GM19468 (cell line): ENCODE measurements around the gene STARD13.

Source experiments
- ATAC-seq: cut with Tn5 transposase; IDR thresholded peaks from one replicate; pipeline ENCODE4 v1.9.1; 2021; ENCODE audit warnings: mild to moderate bottlenecking, moderate library complexity, moderate number of reproducible peaks; ENCODE audit not compliant: unreplicated experiment; ENCODE audit errors: extremely low read depth

The STARD13 gene

DNA sequence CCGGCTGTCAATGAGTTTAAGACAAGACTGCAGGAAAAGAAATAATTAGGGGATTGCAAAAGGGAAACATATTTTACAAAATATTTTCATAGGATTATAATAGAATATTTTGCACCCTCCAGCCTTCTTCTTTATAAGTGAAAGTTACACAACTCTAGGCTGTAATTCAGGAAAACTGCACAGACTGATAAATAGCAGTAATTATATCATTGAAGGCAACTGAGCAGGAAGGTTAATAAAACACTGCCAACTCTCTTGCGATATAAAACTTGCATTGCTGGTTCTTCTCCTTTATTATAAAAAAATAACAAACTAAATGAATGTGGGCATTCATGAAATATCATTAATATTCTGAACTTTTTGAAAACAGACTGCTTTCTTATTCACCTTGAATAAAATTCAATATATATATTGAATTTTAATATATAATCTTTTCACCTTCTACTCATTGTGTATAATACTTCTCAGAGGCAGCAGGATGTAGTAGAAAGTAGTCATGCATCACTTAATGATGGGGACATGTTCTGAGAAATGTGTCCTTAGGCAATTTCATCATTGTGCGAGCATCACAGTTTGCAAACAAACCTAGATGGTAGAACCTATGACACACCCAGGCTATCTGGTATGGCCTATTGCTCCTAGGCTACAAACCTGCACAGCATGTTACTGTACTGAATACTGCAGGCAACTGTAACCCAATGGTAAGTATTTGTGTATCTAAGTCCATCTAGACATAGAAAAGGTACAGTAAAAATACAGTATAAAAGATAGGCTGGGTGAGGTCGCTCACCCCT, 24.9 kb upstream of the STARD13 start:
- ATAC-seq, result no peak

GRCh38 chr13:33308863-33309262, 23.3 kb upstream of the STARD13 start:
- no peak for ATAC-seq

- no peak for ATAC-seq
These were observed 22.3 kb upstream of the STARD13 start for GRCh38 chr13:33307843-33308242.

- no peak for ATAC-seq
These were observed 18.5 kb upstream of the STARD13 start for GRCh38 chr13:33303855-33304597.

GRCh38 chr13:33299626-33300025, 14.1 kb upstream of the STARD13 start:
- no peak for ATAC-seq

- no peak for ATAC-seq
These were observed 11.4 kb upstream of the STARD13 start for GRCh38 chr13:33296793-33297425.

DNA sequence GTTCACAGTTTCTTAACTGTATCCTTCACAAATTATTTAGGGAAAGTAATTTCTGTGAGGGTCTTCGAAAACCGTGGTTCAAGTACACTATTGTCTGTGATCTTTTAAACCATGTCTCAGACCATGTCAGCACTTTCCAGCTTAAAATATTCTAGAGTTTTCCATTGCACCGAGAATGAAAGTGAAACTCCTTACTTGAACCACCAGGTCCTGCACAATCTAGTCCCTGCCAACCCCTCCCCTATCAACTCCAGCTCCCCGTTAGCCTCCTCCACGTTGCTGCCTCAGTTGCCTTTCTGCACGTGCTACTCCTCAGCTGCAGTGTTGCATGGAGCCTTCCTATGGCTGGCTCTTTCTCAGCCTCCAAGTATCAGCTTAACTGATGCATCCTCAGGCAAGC, 7.2 kb upstream of the STARD13 start:
- no peak for ATAC-seq

GRCh38 chr13:33290421-33290965, 4.9 kb upstream of the STARD13 start:
- ATAC-seq, result no peak

DNA sequence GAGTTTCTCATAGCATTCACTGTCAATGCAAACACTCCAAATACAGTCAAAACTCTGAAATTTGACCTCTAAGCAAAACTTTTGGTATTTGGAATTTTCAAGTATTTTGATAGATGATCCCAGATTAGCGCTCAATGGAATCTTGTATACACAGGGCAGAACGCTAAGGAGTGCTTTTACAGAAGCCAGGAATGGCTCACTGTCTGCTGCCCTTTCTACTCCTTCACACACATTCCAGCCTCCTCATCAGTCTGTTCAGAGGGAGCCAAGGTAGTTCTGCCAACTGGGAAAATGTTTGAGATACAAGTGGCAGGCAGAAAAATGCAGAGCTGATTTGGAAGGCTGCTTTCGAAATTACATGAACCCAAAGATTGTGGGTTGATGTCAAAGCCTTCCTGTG, 4.4 kb upstream of the STARD13 start:
- no peak for ATAC-seq

GRCh38 chr13:33287142-33287882, 1.8 kb upstream of the STARD13 start:
- ATAC-seq, result no peak

DNA sequence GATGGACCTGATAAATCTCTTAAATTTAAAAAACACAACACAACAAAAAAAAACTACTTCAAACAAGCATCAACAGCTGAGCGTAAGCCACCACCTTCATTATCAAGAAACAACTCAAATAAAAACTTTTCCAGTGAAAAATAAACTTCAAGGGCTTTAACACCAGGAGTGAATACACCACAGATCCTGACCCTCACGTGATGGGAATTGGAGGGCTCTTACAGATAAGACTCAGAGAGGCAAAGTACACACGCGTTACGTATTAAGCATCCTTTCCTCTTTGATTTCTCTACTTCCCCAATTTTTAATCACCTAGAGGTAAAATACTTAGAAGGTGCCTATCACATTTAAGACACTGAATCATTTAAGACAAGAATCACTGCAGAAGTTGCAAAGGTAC, 573 bp upstream of the STARD13 start:
- ATAC-seq, result no peak

- no peak for ATAC-seq
These were observed 639 bp downstream of the STARD13 start for GRCh38 chr13:33284916-33285315.

GRCh38 chr13:33284031-33284430, 1.5 kb downstream of the STARD13 start:
- no peak for ATAC-seq

DNA sequence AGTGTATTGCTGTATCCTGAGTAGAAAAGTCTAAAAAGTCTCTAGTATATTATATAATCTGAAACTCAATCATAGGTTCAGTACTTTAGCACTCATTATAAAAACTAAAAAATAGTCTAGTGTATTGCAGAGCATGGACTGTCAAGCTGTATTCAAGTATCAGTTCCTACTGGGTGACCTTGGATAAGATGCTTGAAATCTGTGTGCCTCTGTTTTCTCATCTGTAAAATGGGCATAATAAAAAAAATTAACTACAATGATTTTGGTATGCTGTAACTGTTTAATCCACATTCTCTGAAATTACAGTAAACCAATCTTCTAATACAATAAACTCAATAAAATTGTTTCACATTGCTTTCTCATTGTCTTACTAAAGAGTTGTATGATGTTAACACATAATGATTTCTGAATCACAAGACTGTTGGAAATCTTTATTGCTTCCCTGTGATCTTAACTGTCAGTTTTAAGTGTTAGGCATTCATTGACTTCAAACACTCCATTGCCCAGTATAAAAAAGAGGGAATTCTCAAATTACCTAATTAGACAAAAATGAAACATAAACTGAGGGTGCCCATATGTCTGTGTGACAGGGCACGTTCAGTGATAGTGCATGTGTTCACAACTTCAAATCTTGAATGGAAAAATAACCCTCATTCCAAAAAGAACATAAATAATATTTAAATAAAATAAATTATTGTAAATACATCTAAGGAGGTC, 2.2 kb downstream of the STARD13 start:
- no peak for ATAC-seq

DNA sequence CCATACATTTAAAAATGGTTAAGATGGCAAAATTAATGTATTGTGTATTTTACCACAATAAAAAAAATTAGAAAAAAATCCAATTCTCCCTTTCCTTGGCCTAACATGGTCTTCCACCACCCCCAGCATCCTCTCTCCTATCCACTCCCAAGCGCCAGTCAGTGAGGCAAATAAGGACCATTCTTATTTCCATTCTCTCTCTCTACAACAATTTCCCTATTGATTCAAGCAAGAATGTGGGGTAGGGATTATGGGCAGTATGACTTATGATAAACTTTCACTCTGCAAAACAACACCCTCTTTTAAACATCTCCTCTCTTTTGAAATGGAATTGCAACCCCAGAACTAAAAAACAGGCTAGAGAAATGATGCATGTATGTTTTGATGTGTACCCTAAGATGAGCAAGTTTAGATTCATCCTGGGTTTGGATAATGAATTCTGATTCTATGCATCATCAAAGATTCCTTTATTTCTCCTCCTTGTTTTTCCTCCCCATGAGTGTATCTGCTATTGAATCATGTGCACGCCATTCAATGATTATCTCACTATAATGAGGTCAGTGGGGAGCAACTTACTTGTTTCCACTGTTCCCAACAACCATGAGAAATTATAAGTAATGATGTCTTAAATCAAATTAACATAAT, 3.5 kb downstream of the STARD13 start:
- no peak for ATAC-seq

GRCh38 chr13:33280923-33281322, 4.6 kb downstream of the STARD13 start:
- no peak for ATAC-seq

GRCh38 chr13:33280279-33280905, 5.2 kb downstream of the STARD13 start:
- no peak for ATAC-seq

DNA sequence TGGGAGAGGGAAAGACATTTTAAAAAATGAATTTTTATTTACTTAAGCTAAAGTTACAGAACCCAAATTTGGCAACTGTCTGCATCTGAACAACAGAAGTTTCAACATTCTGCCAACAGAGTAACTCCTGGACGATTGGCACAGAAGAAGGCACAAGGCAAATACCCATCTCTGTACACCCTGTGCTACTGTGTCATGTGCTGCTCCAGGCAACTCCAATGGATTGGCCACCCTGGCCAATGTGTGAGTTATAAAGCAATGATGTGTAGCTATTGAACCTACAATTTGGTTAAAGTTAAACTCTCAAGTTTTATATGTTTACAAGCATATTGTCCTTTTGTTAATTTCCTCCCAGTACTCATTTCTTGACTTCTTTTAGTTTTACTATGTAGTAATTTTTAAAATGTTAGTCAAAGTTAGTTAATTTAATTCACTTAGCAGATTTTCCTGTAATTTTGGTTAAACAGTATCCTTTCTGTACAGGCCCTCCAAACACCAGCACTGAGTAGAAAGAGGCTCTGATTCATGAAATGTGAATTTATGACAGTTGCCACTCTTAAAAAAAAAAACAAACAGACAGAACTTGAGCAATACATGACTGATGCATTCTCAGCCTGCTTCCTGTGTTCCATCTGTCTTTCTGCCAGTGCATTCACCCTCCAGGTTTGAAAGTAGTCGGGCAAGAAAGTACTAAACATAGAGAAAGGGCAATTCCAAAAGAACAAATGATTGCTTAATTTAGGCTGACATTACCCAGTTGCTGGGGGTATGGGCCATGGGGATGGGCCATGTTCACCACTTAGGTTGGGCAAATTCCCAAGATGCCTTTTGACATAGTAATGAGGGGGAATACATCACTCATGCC, 5.9 kb downstream of the STARD13 start:
- no peak for ATAC-seq
